Limb (tissue), 2 donors: ENCODE results near the gene OBP2B.

Experiments used
- DNase-seq, 2 donors: peaks; one replicate each; pipeline ENCODE4 v3.0.0-alpha.2; 2016; ENCODE audit errors: extremely low spot score in 2 of 2

The OBP2B gene

DNA sequence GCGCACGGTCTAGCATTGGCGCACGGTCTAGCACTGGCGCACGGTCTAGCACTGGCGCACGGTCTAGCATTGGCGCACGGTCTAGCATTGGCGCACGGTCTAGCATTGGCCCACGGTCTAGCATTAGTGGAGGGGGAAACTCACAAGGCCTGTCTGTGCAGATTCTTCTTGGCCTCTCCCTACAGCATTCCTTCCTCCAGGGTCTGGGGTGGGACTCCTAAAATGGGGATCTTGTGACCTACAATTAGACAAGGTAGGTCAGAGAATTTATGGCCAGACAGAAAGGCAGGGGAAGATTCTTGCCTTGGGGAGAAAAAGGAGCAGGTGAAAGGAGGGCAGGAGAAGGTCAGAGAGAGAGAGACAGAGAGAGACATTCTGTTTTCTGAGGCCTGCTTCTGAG is 39.9 kb downstream of the OBP2B start:
- DNase-seq: no peak

DNA sequence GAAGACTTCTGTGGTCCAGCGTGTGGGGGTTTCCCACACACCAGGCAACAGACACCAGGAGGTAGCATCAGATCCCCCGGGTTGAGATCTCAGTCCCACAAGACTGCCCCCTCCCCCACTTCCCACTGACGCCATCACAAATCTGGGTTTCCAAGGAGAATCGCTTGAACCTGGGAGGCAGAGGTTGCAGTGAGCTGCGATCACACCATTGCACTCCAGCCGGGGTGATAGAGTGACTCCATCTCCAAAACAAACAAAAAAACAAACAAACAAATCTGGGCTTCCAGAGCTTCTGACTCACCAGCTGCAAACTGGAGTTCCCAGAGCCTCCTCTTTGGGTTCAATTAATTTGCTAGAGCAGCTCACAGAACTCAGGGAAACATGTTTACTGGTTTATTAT is 40.6 kb downstream of the OBP2B start:
- DNase-seq: no peak

DNA sequence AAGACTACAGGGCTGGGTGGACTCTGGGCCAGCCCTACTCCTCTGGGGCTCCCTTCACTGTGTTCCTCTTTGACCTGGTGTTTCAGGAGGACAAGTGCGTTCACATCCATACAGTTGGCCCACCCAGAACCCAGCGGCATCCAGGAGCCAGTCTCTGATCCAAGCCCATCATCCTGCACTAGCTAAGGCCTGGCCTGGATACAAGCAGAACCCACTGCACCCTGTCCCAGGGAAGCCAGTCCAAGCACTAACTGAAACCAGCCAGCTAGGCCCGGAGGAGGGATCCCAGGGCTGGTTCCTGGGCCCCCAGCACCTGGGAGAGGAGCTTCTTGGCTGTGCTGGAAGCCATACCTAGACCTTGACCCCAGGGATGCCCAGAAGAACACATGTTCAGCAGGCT is 41.3 kb downstream of the OBP2B start:
- no peak for DNase-seq

DNA sequence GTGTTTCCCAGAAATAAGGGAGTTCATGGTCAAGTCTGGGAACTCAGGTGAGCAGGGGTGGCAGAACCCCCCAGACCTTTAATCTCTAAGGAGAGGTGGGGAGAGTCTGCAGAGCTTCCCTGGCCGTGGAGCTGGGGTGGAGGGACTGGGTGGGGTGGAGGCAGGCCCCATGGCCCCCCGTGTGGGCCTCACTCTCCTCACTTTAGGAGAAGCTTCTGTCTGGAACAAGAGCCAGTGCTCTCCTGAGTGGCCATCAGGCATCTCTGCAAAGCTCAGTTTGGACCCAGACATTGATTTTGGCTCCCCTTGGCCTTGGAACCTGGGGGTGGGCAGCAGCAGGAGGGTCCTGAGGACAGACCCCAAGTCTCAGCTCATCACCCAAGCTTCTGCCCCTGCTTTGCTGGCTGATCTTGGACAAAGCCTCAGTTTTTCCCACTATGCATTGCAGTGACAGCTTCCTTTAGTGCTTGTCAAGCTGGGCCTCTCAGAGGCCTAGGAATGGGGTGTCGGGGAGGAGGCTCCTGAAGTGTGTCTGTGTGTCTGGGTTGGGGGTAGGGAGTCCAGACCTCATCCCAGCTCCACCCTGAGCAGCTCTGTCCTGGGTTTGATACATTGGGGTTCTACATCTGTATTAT is 41.8 kb downstream of the OBP2B start:
- DNase-seq: no peak

DNA sequence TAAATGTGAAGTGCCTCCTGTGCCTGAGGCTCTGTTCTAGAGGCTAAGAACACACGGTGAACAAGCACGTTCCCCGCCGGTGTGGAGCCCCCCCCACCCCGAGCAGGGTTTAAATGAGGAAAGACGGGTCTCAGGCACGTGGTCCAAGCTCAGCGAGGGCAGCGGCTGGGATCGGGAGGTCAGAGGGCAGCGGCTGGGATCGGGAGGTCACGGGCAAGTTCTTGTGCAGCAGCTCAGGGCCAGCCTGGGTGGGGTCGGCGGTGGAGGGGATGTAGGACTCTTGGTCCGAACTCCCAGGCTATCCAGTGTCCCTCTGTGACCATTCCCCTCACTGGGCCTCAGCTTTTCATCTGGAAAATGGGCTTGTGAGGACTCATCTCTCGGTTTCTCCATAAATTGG is 42.7 kb downstream of the OBP2B start:
- DNase-seq: no peak

DNA sequence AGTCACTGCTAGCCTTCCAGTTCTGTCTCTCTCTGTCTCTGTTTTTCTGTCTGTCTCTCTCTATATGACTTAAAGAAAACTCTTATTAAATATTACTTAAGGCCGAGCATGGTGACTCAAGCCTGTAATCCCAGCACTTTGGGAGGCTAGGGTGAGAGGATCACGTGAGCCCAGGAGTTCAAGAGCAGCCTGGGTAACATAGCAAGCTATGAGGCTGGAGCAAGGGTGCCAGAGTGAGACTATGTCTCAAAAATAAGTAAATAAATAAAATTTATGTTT is 43.7 kb downstream of the OBP2B start:
- DNase-seq: no peak

DNA sequence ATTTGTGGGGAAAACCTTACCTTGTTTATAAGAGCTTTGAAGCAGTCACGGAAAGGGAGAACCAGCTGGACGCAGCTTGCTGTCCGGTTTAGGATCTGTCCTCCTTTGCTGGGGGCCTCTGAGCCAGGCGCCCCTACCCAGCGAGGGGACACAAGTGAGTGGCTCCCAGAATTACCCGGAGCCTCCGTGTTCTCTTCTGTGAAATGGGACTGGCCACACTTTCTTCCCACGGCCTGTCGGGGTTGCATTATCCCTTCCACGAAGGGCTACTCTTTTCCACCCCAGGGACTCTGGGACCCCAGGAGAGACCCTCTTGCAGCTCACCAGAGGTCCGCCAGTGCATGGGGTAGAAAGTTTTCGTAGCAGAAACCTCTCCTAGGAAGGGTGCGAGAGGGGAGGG is 44.9 kb downstream of the OBP2B start:
- no peak for DNase-seq

DNA sequence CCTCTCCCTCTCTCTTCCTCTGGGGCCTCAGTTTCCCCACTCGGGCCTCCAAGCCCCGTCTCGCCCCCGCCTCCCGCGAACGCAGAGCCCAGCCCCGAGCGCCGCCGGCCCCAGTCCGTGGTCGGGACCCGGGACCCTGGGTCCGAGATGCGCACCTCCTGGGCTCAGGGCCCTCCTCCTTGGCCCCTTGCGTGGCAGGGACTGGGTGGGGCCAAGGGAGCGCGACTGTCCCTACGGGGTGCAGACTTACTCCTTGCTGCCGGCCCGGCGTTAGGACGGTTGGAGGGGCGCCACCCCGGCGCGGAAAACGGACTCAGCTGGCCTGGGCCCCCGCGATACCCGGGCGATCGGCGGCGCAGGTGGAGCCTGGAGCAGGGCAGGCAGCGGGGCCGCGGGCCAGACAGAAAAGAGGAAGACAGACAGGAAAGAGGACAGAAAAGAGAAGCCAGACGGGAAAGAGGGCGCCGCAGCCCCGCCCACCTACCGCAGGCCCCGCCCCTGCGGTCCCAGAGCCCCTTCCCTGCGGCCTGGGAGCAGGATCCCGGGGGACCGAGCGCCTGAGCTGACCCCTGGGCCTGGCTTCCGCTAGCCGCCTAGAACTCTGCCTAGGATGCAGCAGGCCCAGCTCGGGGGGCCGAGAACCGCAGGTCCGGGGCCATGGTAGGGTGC is 45.4 kb downstream of the OBP2B start, which contains the start of gene GBGT1:
TSS of gene GBGT1 (minus strand) at position 411 of the 669 bp plus-strand sequence. CDS start 1,502 bp downstream, outside the sequence.
- peak in 1 of 2 donors; percentile 64 for DNase-seq

DNA sequence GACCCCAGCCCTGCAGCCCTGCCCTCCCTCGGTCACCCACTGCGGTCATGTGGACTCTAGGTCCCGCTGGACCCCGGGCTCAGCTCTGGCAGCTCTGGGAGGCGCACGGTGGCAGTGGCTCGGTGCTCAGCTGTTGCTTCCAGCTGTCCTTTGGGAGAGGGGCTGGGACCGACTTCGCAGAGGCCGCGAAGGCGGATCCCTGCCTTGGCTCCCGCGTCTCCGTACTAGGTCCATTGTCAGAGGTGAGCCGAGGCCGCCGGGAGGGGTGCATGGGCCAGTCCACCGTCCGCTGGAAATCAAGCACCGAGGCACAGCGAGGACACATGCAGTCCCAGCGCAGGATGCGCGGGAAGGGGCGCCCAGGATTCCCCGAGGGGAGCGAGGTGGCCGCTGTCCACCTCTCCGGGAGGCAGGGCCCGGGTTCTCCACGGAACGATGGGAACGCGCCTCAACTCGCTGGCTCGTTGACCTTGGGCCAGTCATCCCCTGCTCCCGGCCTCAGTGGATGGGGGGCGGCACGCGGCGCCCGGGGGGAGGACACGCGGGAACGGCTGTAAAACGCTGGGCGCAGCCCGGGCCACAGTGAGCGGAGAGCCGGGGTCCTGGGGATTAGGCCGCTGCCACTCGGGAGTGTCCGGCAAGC is 46.1 kb downstream of the OBP2B start:
- DNase-seq: no peak

DNA sequence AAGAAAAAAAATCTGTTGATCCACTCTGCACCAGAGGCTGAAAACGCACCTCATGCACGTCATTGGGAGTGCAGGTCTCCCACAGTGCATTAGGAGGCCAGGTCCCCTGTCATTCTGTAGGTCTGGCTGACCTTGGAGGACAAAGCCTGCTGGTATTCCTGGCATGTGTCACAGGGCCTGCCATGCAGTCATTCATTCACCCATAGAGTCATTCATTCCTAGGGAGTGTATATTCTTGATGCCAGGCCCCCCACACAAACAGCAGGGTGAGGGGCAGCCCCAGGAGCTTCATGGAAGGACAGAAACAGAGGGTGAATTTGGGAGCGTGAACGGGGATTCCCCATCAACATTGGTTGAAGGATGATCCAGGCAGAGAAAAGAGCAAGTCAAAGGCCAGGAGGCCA is 47.5 kb downstream of the OBP2B start:
- DNase-seq: no peak

DNA sequence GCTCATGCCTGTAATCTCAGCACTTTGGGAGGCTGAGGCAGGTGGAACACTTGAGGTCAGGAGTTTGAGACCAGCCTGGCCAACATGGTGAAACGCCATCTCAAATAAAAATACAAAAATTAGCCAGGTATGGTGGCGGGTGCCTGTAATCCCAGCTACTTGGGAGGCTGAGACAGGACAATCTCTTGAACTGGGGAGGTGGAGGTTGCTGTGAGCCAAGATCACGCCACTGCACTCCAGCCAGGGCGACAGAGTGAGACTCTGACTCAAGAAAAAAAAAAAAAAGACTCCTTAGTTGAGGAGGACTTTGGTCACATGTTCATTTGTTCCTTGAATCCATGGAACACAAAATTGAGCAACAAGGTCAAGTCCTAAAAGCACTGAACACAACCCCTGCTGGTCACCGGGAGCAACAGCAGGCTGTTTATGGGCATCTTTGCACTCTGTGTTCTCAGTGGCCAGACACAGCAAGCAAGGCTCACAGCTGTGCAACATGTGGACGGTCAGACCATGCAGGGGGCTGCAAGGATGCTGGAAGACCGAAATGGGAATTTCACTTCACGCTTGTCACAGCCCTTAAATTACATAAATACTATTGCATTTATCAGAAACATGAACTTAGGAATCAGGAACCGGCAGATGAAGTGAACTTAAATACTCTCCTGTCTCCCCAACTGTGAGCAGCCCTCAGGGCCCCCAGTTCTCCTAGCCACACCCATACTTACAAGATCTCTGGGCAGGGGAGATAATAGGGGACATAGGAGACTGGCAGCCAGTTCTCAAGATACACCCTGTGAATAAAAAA is 48.1 kb downstream of the OBP2B start:
- peak in 1 of 2 donors; percentile 36 for DNase-seq

DNA sequence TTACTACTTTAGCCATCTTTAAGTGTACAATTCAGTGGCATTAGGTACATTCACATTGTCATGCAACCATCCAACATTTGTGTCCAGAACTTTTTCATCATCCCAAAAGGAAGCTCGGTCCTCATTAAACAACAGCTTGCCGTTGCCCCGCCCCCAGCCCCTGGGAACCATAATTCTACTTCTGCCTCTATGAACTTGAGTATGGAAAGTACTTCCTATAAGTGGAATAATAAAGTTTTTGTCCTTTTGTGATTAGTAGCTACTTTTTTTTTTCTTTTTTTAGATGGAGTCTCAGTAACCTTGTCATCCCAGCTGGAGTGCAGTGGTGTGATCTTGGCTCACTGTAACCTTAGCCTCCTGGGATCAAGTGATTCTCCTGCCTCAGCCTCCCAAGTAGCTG is 50.4 kb downstream of the OBP2B start:
- DNase-seq: no peak
